ENCODE data around the gene FNDC10.

Gene FNDC10

GRCh38 chr1:1616045-1616790 lies 16.3 kb upstream of the FNDC10 start:
- DNase-seq (ENCODE audit: low read depth in 2 of 2), result peak in 1 of 2 donors; percentile 27

GRCh38 chr1:1615256-1616044 lies 15.5 kb upstream of the FNDC10 start, which contains the start of gene MIB2:
TSS of gene MIB2 (plus strand) at chr1:1615500. CDS start at chr1:1623453, 7,953 bp downstream.
- peak; percentile 92 to 96 for DNase-seq (ENCODE audit: low read depth in 2 of 2)

GRCh38 chr1:1614954-1615255 lies 15.0 kb upstream of the FNDC10 start:
- no peak for DNase-seq (ENCODE audit: low read depth in 2 of 2)

- DNase-seq (ENCODE audit: low read depth in 2 of 2), result peak; percentile 40 to 51
These were observed 14.4 kb upstream of the FNDC10 start for GRCh38 chr1:1614204-1614953.

GRCh38 chr1:1613509-1614082 lies 13.7 kb upstream of the FNDC10 start:
- no peak for DNase-seq (ENCODE audit: low read depth in 2 of 2)

GRCh38 chr1:1612104-1612400 lies 12.1 kb upstream of the FNDC10 start:
- no peak for DNase-seq (ENCODE audit: low read depth in 2 of 2)

- DNase-seq (ENCODE audit: low read depth in 2 of 2), result no peak
These were observed 10.9 kb upstream of the FNDC10 start for GRCh38 chr1:1610796-1611195.

GRCh38 chr1:1609822-1610485 lies 10.0 kb upstream of the FNDC10 start:
- no peak for DNase-seq (ENCODE audit: low read depth in 2 of 2)

GRCh38 chr1:1606232-1606631 lies 6.3 kb upstream of the FNDC10 start:
- no peak for DNase-seq (ENCODE audit: low read depth in 2 of 2)

GRCh38 chr1:1605724-1606123 lies 5.8 kb upstream of the FNDC10 start:
- no peak for DNase-seq (ENCODE audit: low read depth in 2 of 2)

GRCh38 chr1:1605034-1605591 lies 5.2 kb upstream of the FNDC10 start:
- no peak for DNase-seq (ENCODE audit: low read depth in 2 of 2)

GRCh38 chr1:1604374-1605033 lies 4.6 kb upstream of the FNDC10 start:
- DNase-seq (ENCODE audit: low read depth in 2 of 2), result no peak

GRCh38 chr1:1603671-1604373 lies 3.9 kb upstream of the FNDC10 start:
- no peak for DNase-seq (ENCODE audit: low read depth in 2 of 2)

- no peak for DNase-seq (ENCODE audit: low read depth in 2 of 2)
These were observed 3.1 kb upstream of the FNDC10 start for GRCh38 chr1:1602968-1603506.

- DNase-seq (ENCODE audit: low read depth in 2 of 2), result no peak
These were observed 2.5 kb upstream of the FNDC10 start for GRCh38 chr1:1602304-1602967.

- no peak for DNase-seq (ENCODE audit: low read depth in 2 of 2)
These were observed 1.8 kb upstream of the FNDC10 start for GRCh38 chr1:1601564-1602303.

GRCh38 chr1:1600861-1601563 lies 1.1 kb upstream of the FNDC10 start:
- no peak for DNase-seq (ENCODE audit: low read depth in 2 of 2)
